GM12878 (cell line): ENCODE results near the gene GRK1. TPM values are rescaled to one million over a fixed set of nuclear protein-coding genes. Genes with fewer than 3 reads are reported as not detected.

Source experiments
- CEBPB ChIP-seq, 2 experiments: fragments of 150-350 bp in 1 of 2; IDR thresholded peaks; 2 replicates each; pipeline ENCODE4 v1.6.1; 2012 to 2014; ENCODE audit warnings: low read depth in 2 of 2, low read length in 2 of 2, borderline replicate concordance in 1 of 2, inconsistent platforms in 1 of 2
- CREB1 ChIP-seq: IDR thresholded peaks from 2 replicates; pipeline ENCODE4 v1.6.1; 2012; ENCODE audit warnings: low read depth, mild to moderate bottlenecking, inconsistent platforms
- CUX1 ChIP-seq: IDR thresholded peaks from 2 replicates; pipeline ENCODE4 v1.6.1; 2012; ENCODE audit warnings: improper control_type of control experiment, low read depth, low read length; ENCODE audit not compliant: insufficient replicate concordance
- NKRF ChIP-seq: fragments of 450-650 bp; conservative IDR thresholded peaks from 2 replicates; pipeline ENCODE4 v1.6.1; 2017; ENCODE audit warnings: mild to moderate bottlenecking, moderate library complexity
- RBBP5 ChIP-seq: fragments of 200-600 bp; sonication (generic); conservative IDR thresholded peaks from 2 replicates; pipeline ENCODE4 v1.6.1; 2016
- ZBED1 ChIP-seq: IDR thresholded peaks from 2 replicates; pipeline ENCODE4 v1.6.1; 2016; ENCODE audit warnings: borderline replicate concordance
- polyA plus RNA-seq, 11 experiments: library from polyadenylated mRNA; depleted of rRNA in 4 of 11; unstranded in 6 of 11; stranded (reverse) in 5 of 11; fragments of >200 nt; fragmentation: Nextera tagmentation in 4 of 11; fragmentation: Illumina TruSeq in 1 of 11; extraction: Ambion mirVana in 4 of 11; extraction: Trizol in 1 of 11; gene quantifications; 1 replicate in 1 of 11; 2 replicates in 10 of 11; pipeline versions ENCODE4 v1.2.1 to v1.2.3, GENCODE V29; 2011 to 2016; ENCODE audit warnings: inconsistent platforms in 2 of 11, missing spikeins in 2 of 11, low read depth in 1 of 11
- total RNA-seq, 4 experiments: library from RNA; depleted of rRNA in 3 of 4; stranded (reverse); fragments of >200 nt in 3 of 4; fragmentation: Illumina TruSeq in 1 of 4; extraction: Trizol in 1 of 4; gene quantifications; 2 replicates each; pipeline versions ENCODE4 v1.2.1 to v1.2.3, GENCODE V29; 2013 to 2021
- TF ChIP-seq, protein P1 (sequence below): IDR thresholded peaks from 2 replicates; pipeline ENCODE4 v1.6.1; 2011; ENCODE audit warnings: low read depth, low read length, improper control_type of control experiment, borderline replicate concordance

Gene GRK1
- total and polyA plus RNA-seq, 10 of the 15 experiments (the other 5 are each of a cell fraction or from before 2014, with no cell fraction given), result under 0.01 to 0.04 TPM; not detected in 8

DNA sequence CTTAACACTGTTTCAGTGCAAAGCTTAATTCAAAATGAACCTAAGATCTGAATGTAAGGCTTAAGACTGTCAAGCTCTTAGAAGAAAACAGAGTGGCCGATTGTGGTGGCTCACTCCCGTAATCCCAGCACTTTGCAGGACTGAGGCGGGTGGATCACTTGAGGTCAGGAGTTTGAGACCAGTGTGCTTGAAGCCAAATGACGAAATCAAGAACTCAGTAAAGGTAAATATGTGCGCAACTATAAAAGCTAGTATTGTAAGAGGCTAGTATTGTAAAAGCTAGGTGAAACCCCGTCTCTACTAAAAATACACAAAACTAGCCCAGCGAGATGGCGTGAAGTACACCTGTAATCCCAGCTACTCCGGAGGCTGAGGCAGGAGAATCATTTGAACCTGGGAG is 21.7 kb upstream of the GRK1 start (continued):
- no peak for TF ChIP-seq CEBPB (IDR thresholded peaks at IDR 0.05; ENCODE audit: borderline replicate concordance in 1 of 2, low read depth in 2 of 2, low read length in 2 of 2)
- no peak for TF ChIP-seq NKRF
- no peak for TF ChIP-seq CREB1
- TF ChIP-seq ZBED1, result no peak
- TF ChIP-seq, protein P1, sequence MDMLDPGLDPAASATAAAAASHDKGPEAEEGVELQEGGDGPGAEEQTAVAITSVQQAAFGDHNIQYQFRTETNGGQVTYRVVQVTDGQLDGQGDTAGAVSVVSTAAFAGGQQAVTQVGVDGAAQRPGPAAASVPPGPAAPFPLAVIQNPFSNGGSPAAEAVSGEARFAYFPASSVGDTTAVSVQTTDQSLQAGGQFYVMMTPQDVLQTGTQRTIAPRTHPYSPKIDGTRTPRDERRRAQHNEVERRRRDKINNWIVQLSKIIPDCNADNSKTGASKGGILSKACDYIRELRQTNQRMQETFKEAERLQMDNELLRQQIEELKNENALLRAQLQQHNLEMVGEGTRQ, result no peak
- no peak for TF ChIP-seq RBBP5
- no peak for TF ChIP-seq CUX1
- TF ChIP-seq, all 136 proteins: peak for 0
